Fibroblast of lung (primary cell): Measurements from ENCODE around the gene RASA3. TPM values are rescaled to one million over a fixed set of nuclear protein-coding genes. Genes with fewer than 3 reads are reported as not detected.
"Not testable (repeated sequence)": the region's sequence is repeated elsewhere in the genome, so short reads cannot be mapped to it uniquely, and the experiment has no call there.

Experiments
- DNase-seq, 2 donors: peaks; one replicate each; pipeline versions ENCODE4 v3.0.0 to v3.0.0-alpha.2; 2010; ENCODE audit warnings: low read depth in 2 of 2
- H2AFZ ChIP-seq: 2 replicates; pipeline ENCODE4 v1.5.1; 2012; ENCODE audit warnings: low read length, control low read depth, inconsistent platforms
- H3K27ac ChIP-seq: 2 replicates; pipeline ENCODE4 v1.5.1; 2011; ENCODE audit warnings: low read length, control low read depth; ENCODE audit not compliant: insufficient read depth
- H3K27me3 ChIP-seq: 2 replicates; pipeline ENCODE4 v1.5.1; 2011; ENCODE audit warnings: mild to moderate bottlenecking, low read length; ENCODE audit not compliant: control insufficient read depth, insufficient read depth
- H3K36me3 ChIP-seq: 2 replicates; pipeline ENCODE4 v1.5.1; 2011; ENCODE audit warnings: low read length; ENCODE audit not compliant: control insufficient read depth, insufficient read depth
- H3K4me1 ChIP-seq: 2 replicates; pipeline ENCODE4 v1.5.1; 2011; ENCODE audit warnings: low read length; ENCODE audit not compliant: control insufficient read depth, insufficient read depth; ENCODE audit errors: extremely low read depth
- H3K4me2 ChIP-seq: 2 replicates; pipeline ENCODE4 v1.5.1; 2011; ENCODE audit warnings: low read length, control low read depth; ENCODE audit not compliant: insufficient read depth; ENCODE audit errors: extremely low read depth
- H3K4me3 ChIP-seq, 4 experiments: fragments of 200-600 bp in 1 of 4; sonication (generic) in 1 of 4; replicated peaks in 1 of 4; 2 replicates each; pipeline ENCODE4 v1.5.1; 2011 to 2016; ENCODE audit warnings: low read length in 4 of 4, low read depth in 3 of 4, mild to moderate bottlenecking in 3 of 4, control low read depth in 2 of 4, inconsistent platforms in 1 of 4, mixed read lengths in 1 of 4; ENCODE audit not compliant: insufficient read depth in 1 of 4; ENCODE audit errors: control extremely low read depth in 1 of 4
- H3K79me2 ChIP-seq: 2 replicates; pipeline ENCODE4 v1.5.1; 2012; ENCODE audit warnings: mild to moderate bottlenecking, low read length, inconsistent platforms; ENCODE audit not compliant: control insufficient read depth, insufficient read depth
- H3K9ac ChIP-seq: 2 replicates; pipeline ENCODE4 v1.5.1; 2011; ENCODE audit warnings: mild to moderate bottlenecking, low read length, control low read depth; ENCODE audit not compliant: insufficient read depth
- H3K9me3 ChIP-seq: 2 replicates; pipeline ENCODE4 v1.5.1; 2012; ENCODE audit warnings: low read depth, low read length; ENCODE audit not compliant: control insufficient read depth, insufficient read depth
- H4K20me1 ChIP-seq: 2 replicates; pipeline ENCODE4 v1.5.1; 2011; ENCODE audit warnings: low read length; ENCODE audit not compliant: control insufficient read depth, insufficient read depth; ENCODE audit errors: extremely low read depth
- EZH2 ChIP-seq: IDR thresholded peaks from 2 replicates; pipeline ENCODE4 v1.5.1; 2012; ENCODE audit warnings: low read length, control low read depth, mild to moderate bottlenecking; ENCODE audit errors: missing control alignments
- polyA plus RNA-seq, 2 donors: library from polyadenylated mRNA; depleted of rRNA in 1 of 2; stranded (reverse) in 1 of 2; unstranded in 1 of 2; fragments of >200 nt; gene quantifications; 2 replicates each; pipeline ENCODE4 v1.2.1, GENCODE V29; 2011 to 2012; ENCODE audit warnings: missing spikeins in 1 of 2
- total RNA-seq: library from RNA; depleted of rRNA; stranded (reverse); fragments of >200 nt; gene quantifications from 2 replicates; pipeline ENCODE4 v1.2.1, GENCODE V29; 2014
- TF ChIP-seq, protein P1 (sequence below), 2 donors: IDR thresholded peaks in 1 of 2; conservative IDR thresholded peaks in 1 of 2; 1 replicate in 1 of 2; 2 replicates in 1 of 2; pipeline ENCODE4 v1.5.1; 2011 to 2012; ENCODE audit warnings: low read length in 2 of 2, control low read depth in 1 of 2, inconsistent platforms in 1 of 2, low read depth in 1 of 2, mild to moderate bottlenecking in 1 of 2

Gene RASA3
- total and polyA plus RNA-seq, 2 donors (not counting 1 experiment from before 2014, with no cell fraction given) = 26.6 to 31.1 TPM

DNA sequence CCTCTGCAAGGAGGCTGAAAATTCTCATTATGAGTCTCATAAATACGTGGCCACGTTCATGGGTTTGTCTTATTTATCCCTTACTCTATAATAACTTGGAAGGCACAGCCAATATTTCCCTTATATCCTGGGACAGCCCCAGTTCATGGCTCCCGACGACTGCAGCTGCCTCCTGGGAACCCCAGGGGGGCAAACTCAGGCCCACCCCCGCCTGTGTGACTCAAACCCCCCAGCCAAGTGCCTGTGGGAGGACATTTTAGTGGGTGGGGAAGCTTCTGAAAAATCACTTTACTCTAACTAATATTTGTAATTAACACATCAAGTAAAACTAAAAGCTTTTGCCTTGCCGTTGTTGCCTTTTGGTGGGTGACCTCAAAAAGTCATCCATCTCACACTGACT lies 14.3 kb downstream of the RASA3 start:
- Histone ChIP-seq H3K27me3 (no peaks in the 10 kb centered on the region), H3K4me2 (peak overlapping the region; percentile 83), H3K79me2 (peaks cover 72% of the 10 kb centered on the region), H3K4me1 (peaks cover 53% of the 10 kb centered on the region), H3K27ac (peak overlapping the region; percentile 94), H3K36me3 (peaks cover 8% of the 10 kb centered on the region), H3K4me3 (peak overlapping the region; percentile 0 to 39 (median 24)), H3K9me3 (no peaks in the 10 kb centered on the region), H3K9ac (peak overlapping the region; percentile 9), H2AFZ (no peak overlapping the region), H4K20me1 (no peaks in the 10 kb centered on the region)
- DNase-seq = no peak
- TF ChIP-seq EZH2 = no peak
- TF ChIP-seq, protein P1, sequence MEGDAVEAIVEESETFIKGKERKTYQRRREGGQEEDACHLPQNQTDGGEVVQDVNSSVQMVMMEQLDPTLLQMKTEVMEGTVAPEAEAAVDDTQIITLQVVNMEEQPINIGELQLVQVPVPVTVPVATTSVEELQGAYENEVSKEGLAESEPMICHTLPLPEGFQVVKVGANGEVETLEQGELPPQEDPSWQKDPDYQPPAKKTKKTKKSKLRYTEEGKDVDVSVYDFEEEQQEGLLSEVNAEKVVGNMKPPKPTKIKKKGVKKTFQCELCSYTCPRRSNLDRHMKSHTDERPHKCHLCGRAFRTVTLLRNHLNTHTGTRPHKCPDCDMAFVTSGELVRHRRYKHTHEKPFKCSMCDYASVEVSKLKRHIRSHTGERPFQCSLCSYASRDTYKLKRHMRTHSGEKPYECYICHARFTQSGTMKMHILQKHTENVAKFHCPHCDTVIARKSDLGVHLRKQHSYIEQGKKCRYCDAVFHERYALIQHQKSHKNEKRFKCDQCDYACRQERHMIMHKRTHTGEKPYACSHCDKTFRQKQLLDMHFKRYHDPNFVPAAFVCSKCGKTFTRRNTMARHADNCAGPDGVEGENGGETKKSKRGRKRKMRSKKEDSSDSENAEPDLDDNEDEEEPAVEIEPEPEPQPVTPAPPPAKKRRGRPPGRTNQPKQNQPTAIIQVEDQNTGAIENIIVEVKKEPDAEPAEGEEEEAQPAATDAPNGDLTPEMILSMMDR (conservative IDR thresholded peaks at IDR 0.05 in 1 of 2, IDR thresholded peaks at IDR 0.05 in 1 of 2; ENCODE audit: low read depth in 1 of 2, low read length in 2 of 2) = no peak

- not testable (repeated sequence) for H4K20me1 ChIP-seq, H3K27me3 ChIP-seq, H3K9ac ChIP-seq, H3K36me3 ChIP-seq, DNase-seq, H3K9me3 ChIP-seq, H2AFZ ChIP-seq, H3K27ac ChIP-seq
- peaks cover 52% of the 10 kb centered on the region for H3K4me1 ChIP-seq
- peak overlapping the region; percentile 83 for H3K4me2 ChIP-seq
- H3K4me3 ChIP-seq = peak overlapping the region in 1 of 4 experiments; percentile 15
- H3K79me2 ChIP-seq = peaks cover 72% of the 10 kb centered on the region
Observed at GRCh38 chr13:114117341-114117874, 15.0 kb downstream of the RASA3 start.

DNA sequence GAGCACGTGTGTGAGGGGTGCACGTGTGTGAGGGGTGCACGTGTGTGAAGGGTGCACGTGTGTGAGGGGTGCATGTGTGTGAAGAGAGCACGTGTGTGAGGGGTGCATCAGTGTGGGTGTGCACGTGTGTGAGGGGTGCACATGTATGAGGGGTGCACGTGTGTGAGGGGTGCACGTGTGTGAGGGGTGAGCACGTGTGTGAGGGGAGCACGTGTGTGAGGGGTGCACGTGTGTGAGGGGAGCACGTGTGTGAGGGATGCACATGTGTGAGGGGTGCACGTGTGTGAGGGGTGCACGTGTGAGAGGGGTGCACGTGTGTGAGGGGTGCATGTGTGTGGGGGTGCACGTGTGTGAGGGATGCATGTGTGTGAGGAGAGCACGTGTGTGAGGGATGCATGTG lies 15.7 kb downstream of the RASA3 start:
- Histone ChIP-seq H3K4me2 (no peak overlapping the region), H3K4me3 (no peak overlapping the region), H3K27ac (no peak overlapping the region), H3K9ac (no peak overlapping the region), H2AFZ (no peak overlapping the region), H3K9me3 (no peaks in the 10 kb centered on the region), H3K4me1 (peaks cover 55% of the 10 kb centered on the region), H3K27me3 (no peaks in the 10 kb centered on the region), H3K79me2 (peaks cover 72% of the 10 kb centered on the region), H3K36me3 (peaks cover 8% of the 10 kb centered on the region), H4K20me1 (no peaks in the 10 kb centered on the region)
- TF ChIP-seq, protein P1 (conservative IDR thresholded peaks at IDR 0.05 in 1 of 2, IDR thresholded peaks at IDR 0.05 in 1 of 2; ENCODE audit: low read depth in 1 of 2, low read length in 2 of 2) = no peak
- no peak for TF ChIP-seq EZH2
- no peak for DNase-seq
